Gastrocnemius medialis (tissue), 4 donors: ENCODE data around the gene PRR18. TPM values are rescaled to one million over a fixed set of nuclear protein-coding genes. Genes with fewer than 3 reads are reported as not detected.

Source experiments
- ATAC-seq, 2 donors: fragments of 150-250 bp; one replicate each; pipeline ENCODE4 v1.9.1; 2016
- DNase-seq, 2 donors: peaks; one replicate each; pipeline ENCODE4 v3.0.0-alpha.2; 2019
- H3K27ac ChIP-seq, 4 donors: fragments of 200-600 bp; sonication (generic); 1 replicate in 1 of 4; 2 replicates in 3 of 4; pipeline ENCODE4 v1.5.1; 2016 to 2018; ENCODE audit warnings: mild to moderate bottlenecking in 2 of 4, moderate library complexity in 1 of 4
- H3K27me3 ChIP-seq, 3 donors: fragments of 200-600 bp; sonication (generic) in 2 of 3; 1 replicate in 1 of 3; 2 replicates in 2 of 3; pipeline versions ENCODE4 v1.5.1 to v1.6.0; 2016 to 2019; ENCODE audit warnings: mild to moderate bottlenecking in 1 of 3, moderate library complexity in 1 of 3
- H3K36me3 ChIP-seq, 2 donors: fragments of 200-600 bp; sonication (generic) in 1 of 2; one replicate each; pipeline ENCODE4 v1.5.1; 2017 to 2018
- H3K4me1 ChIP-seq, 2 donors: fragments of 200-600 bp; sonication (generic) in 1 of 2; one replicate each; pipeline ENCODE4 v1.5.1; 2016 to 2017; ENCODE audit warnings: mild to moderate bottlenecking in 2 of 2
- H3K4me3 ChIP-seq, 4 donors: fragments of 200-600 bp; sonication (generic) in 3 of 4; 1 replicate in 1 of 4; 2 replicates in 3 of 4; pipeline ENCODE4 v1.5.1; 2016 to 2019; ENCODE audit warnings: mild to moderate bottlenecking in 2 of 4
- H3K9me3 ChIP-seq, 3 donors: fragments of 200-600 bp; sonication (generic) in 2 of 3; 1 replicate in 1 of 3; 2 replicates in 2 of 3; pipeline ENCODE4 v1.5.1; 2016 to 2019
- POLR2A ChIP-seq, 2 donors: fragments of 450-650 bp; IDR thresholded peaks; one replicate each; pipeline ENCODE4 v1.6.1; 2017; ENCODE audit warnings: antibody characterized with exemption in 2 of 2, mild to moderate bottlenecking in 2 of 2, moderate library complexity in 2 of 2
- in situ Hi-C, 4 donors: fragments of 200-750 bp; cut with MboI; loops; one replicate each; pipeline versions ENCODE4 v1.15.0 to v1.8.0; 2017; ENCODE audit warnings: low sequenced_read_pairs in 4 of 4
- intact Hi-C: fragments of 100-400 bp; cut with DNase I; formaldehyde crosslinking; loops from one replicate; pipeline ENCODE4 v1.15.1; 2023; ENCODE audit warnings: low total_unique reads
- total RNA-seq, 4 donors: library from RNA; depleted of rRNA; stranded (reverse); fragments of >200 nt; gene quantifications; one replicate each; pipeline versions ENCODE4 v1.1.0 to v1.2.3, GENCODE V29; 2016
- TF ChIP-seq, protein P1 (sequence below), 5 experiments: fragments of 450-650 bp in 3 of 5; fragments of 200-600 bp in 2 of 5; sonication (generic) in 2 of 5; IDR thresholded peaks in 4 of 5; conservative IDR thresholded peaks in 1 of 5; 1 replicate in 4 of 5; 2 replicates in 1 of 5; pipeline ENCODE4 v1.5.1; 2016 to 2019; ENCODE audit warnings: antibody characterized with exemption in 5 of 5, mild to moderate bottlenecking in 3 of 5, moderate library complexity in 3 of 5

PRR18 gene
- total RNA-seq, 4 donors from 2014 or later = not detected

DNA sequence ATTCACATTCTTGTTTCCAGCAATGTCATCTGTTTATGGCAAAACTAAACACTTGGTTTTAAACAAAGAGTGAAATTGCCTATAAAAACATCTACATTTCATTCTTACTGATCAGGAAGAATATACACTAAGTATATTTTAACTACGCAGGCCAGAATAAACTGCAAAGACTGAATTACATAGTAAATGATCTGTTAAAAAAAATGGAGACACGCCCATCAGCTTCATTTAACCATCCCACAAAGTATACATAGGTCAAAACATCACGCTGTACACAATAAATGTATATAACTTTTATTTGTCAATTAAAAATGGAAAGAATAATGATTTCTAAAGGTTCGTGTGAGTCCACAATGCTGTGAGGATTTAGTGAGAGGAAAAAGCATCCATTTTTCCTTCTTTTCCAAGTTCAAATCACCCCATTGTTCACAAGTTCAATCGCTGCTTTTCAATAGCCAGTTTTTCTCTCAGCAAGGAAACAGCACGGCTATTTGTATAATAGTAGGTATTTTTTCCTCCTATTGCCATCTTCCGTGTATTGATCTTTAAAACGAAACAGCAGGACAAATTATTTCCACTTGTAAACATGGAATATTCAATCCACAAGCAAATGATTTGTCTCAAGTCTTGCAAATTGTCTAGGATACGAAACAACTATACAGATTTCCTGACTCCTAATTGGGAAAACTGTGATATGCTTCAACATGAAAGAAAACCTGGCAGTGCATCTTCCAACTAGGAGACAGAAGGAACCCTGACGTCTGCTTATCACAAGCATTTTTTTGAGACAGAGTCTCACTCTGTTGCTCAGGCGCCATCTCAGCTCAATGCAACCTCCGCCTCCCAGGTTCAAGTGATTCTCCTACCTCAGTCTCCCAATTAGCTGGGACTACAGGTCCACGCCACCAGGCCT, 23.6 kb upstream of the PRR18 start:
- H3K36me3 ChIP-seq = peaks cover 0 to 2% of the 10 kb centered on the region in 2 donors
- no peak for ATAC-seq
- in situ Hi-C loops (no loop called here), intact Hi-C loops (no loop called here)
- H3K9me3 ChIP-seq = no peaks in the 10 kb centered on the region
- no peak for DNase-seq
- no peak for TF ChIP-seq POLR2A (IDR thresholded peaks at IDR 0.05)
- TF ChIP-seq, protein P1, sequence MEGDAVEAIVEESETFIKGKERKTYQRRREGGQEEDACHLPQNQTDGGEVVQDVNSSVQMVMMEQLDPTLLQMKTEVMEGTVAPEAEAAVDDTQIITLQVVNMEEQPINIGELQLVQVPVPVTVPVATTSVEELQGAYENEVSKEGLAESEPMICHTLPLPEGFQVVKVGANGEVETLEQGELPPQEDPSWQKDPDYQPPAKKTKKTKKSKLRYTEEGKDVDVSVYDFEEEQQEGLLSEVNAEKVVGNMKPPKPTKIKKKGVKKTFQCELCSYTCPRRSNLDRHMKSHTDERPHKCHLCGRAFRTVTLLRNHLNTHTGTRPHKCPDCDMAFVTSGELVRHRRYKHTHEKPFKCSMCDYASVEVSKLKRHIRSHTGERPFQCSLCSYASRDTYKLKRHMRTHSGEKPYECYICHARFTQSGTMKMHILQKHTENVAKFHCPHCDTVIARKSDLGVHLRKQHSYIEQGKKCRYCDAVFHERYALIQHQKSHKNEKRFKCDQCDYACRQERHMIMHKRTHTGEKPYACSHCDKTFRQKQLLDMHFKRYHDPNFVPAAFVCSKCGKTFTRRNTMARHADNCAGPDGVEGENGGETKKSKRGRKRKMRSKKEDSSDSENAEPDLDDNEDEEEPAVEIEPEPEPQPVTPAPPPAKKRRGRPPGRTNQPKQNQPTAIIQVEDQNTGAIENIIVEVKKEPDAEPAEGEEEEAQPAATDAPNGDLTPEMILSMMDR (IDR thresholded peaks at IDR 0.05 in 4 of 5, conservative IDR thresholded peaks at IDR 0.05 in 1 of 5) = no peak
- H3K27me3 ChIP-seq = no peaks in the 10 kb centered on the region
- no peak overlapping the region for H3K4me3 ChIP-seq
- no peak overlapping the region for H3K27ac ChIP-seq
- peaks cover 8 to 9% of the 10 kb centered on the region in 2 donors for H3K4me1 ChIP-seq

DNA sequence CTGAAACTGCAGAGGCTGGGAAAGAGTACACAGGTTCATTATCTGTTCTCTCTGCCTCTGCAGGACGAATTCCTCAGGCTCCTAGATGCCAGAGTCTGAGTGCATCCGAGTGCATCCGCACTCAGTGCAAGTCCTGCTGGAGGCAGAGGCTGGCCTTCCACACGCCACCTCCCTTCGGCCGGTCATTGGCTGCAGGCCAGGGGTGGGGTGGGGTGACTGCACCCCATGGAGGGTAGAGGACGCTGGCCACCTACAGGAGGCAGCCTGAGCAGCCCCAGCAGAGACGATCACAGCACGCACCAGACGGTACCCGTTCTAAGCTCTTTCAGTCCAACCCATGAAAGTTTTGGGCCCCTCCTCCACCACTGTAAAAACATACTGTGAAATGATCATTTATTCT, 22.4 kb upstream of the PRR18 start:
- in situ Hi-C loops = no loop called here
- H3K9me3 ChIP-seq = no peaks in the 10 kb centered on the region
- ATAC-seq = no peak
- no peak overlapping the region for H3K4me3 ChIP-seq
- intact Hi-C loops = no loop called here
- no peaks in the 10 kb centered on the region for H3K27me3 ChIP-seq
- peaks cover 0 to 13% of the 10 kb centered on the region in 2 donors for H3K36me3 ChIP-seq
- H3K27ac ChIP-seq = no peak overlapping the region
- peaks cover 8 to 9% of the 10 kb centered on the region in 2 donors for H3K4me1 ChIP-seq
- no peak for TF ChIP-seq POLR2A (IDR thresholded peaks at IDR 0.05)
- TF ChIP-seq, protein P1 (IDR thresholded peaks at IDR 0.05 in 4 of 5, conservative IDR thresholded peaks at IDR 0.05 in 1 of 5) = no peak
- no peak for DNase-seq

DNA sequence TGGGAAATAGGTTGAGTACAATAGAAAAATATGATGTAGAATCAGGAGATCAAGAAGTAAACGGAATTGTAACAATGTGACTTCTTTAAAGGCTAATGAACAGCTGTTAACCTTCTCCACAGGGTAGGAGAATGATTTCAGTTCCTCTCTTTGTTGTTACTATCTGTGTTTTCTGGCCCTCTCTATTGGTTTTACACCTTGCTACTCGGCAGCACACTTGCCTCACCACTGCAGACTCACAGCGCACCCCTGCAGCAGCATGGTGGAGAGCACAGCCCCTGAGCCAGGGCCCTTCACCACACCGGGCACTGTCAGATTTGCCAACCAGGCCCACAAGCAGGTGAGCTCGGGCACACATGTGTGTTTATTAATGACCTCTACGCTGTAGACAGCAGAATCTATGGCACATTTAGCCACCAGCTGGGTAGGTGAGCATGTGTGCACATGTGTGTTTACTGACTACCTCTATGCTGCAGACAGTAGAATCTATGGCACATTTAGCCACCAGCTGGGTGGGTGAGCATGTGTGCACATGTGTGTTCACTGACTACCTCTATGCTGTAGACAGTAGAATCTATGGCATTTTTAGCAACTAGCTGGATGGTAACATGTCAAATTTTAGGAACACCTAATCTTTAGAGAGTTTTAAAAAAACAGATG, 17.3 kb upstream of the PRR18 start:
- Histone ChIP-seq H3K27me3 (no peaks in the 10 kb centered on the region), H3K4me1 (peaks cover under 1% of the 10 kb centered on the region in 2 donors), H3K27ac (no peak overlapping the region), H3K4me3 (no peak overlapping the region), H3K9me3 (no peaks in the 10 kb centered on the region), H3K36me3 (peaks cover 0 to 40% of the 10 kb centered on the region in 2 donors)
- intact Hi-C loops = no loop called here
- no peak for DNase-seq
- no peak for TF ChIP-seq POLR2A (IDR thresholded peaks at IDR 0.05)
- TF ChIP-seq, protein P1 (IDR thresholded peaks at IDR 0.05 in 4 of 5, conservative IDR thresholded peaks at IDR 0.05 in 1 of 5) = no peak
- in situ Hi-C loops = no loop called here
- ATAC-seq = no peak

DNA sequence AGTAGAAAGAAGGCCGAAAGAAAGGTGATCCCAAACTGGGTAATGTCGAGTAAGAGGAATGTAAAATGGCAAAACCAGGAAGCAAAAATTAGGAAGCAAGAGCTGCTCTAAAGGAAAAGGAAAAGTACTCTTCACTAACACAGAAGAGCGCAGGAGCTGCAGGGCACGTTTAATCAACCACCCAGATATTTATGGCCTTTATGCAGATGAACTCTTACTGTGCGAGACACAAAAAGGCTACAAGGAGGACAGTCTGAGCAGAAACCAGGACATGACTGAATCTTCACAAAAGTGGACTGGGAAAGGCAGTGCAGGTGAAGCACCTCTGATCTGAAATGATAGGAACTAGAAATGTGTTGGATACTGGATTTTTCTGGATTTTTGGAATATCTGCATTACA, 15.2 kb upstream of the PRR18 start:
- Histone ChIP-seq H3K27ac (no peak overlapping the region), H3K4me1 (no peaks in the 10 kb centered on the region), H3K27me3 (no peaks in the 10 kb centered on the region), H3K4me3 (no peak overlapping the region), H3K9me3 (no peaks in the 10 kb centered on the region), H3K36me3 (peaks cover 0 to 43% of the 10 kb centered on the region in 2 donors)
- TF ChIP-seq, protein P1 (IDR thresholded peaks at IDR 0.05 in 4 of 5, conservative IDR thresholded peaks at IDR 0.05 in 1 of 5) = no peak
- no peak for TF ChIP-seq POLR2A (IDR thresholded peaks at IDR 0.05)
- in situ Hi-C loops = no loop called here
- ATAC-seq (no peak), DNase-seq (no peak)
- intact Hi-C loops = no loop called here
